Pancreas (tissue), 10 donors: ENCODE data around the gene PLIN3. TPM values are rescaled to one million over a fixed set of nuclear protein-coding genes. Genes with fewer than 3 reads are reported as not detected.
A peak's percentile ranks its signal among the peaks of the same experiment; 100 is the strongest.

Source experiments
- ATAC-seq, 4 donors: fragments of 200-7000 bp; cut with Tn5 transposase; one replicate each; pipeline versions ENCODE4 v1.8.0 to v1.9.1; 2020; ENCODE audit warnings: mild to moderate bottlenecking in 4 of 4, moderate library complexity in 4 of 4
- DNase-seq, 6 donors: peaks; one replicate each; pipeline ENCODE4 v3.0.0-alpha.2; 2020
- FAIRE-seq: peaks from 2 replicates; lab custom pipeline; 2012; peaks lifted over from hg19 to GRCh38; lab: Jason Lieb, UNC
- H3K27ac ChIP-seq, 4 donors: fragments of 200-600 bp; sonication (generic); 1 replicate in 3 of 4; 2 replicates in 1 of 4; pipeline versions ENCODE4 v1.5.0 to v1.8.0; 2020
- H3K27me3 ChIP-seq, 4 donors: fragments of 200-600 bp; one replicate each; pipeline ENCODE4 v1.8.0; 2021
- H3K36me3 ChIP-seq, 3 donors: fragments of 200-600 bp; sonication (generic) in 1 of 3; one replicate each; pipeline versions ENCODE4 v1.5.0 to v1.8.0; 2020 to 2021
- H3K4me1 ChIP-seq, 3 donors: fragments of 200-600 bp; one replicate each; pipeline ENCODE4 v1.8.0; 2021
- H3K4me3 ChIP-seq, 4 donors: fragments of 200-600 bp; sonication (generic) in 2 of 4; one replicate each; pipeline versions ENCODE4 v1.5.0 to v1.8.0; 2020 to 2021
- H3K9me3 ChIP-seq, 4 donors: fragments of 200-600 bp; one replicate each; pipeline ENCODE4 v1.8.0; 2021
- WGBS, 2 donors: extraction: QIAGEN DNeasy Blood & Tissue Kit; methylation state at CpG; one replicate each; pipeline ENCODE4 v1.1.7; 2013; 5-methylcytosine and 5-hydroxymethylcytosine counted together
- intact Hi-C, 3 donors: fragments of 100-400 bp; cut with DNase I; formaldehyde crosslinking; loops; one replicate each; pipeline versions ENCODE4 v1.11.1 to v1.14.2; 2022
- polyA plus RNA-seq, 2 donors: library from polyadenylated mRNA; stranded (reverse); fragments of 200-250 nt; gene quantifications; one replicate each; pipeline ENCODE4 v1.2.3, GENCODE V29; 2013
- total RNA-seq, 6 donors: library from RNA; stranded (reverse); fragmentation: NEBNext Ultra II Directional in 4 of 6; extraction: Animal tissue kit (Norgen Biotek cat#: 25700) in 4 of 6; gene quantifications; one replicate each; pipeline versions ENCODE4 v1.2.1 to v1.2.4, GENCODE V29; 2021 to 2023
- TF ChIP-seq, protein P1 (sequence below), 4 donors: fragments of 200-600 bp; sonication (generic) in 3 of 4; IDR thresholded peaks; one replicate each; pipeline versions ENCODE4 v1.5.0 to v1.8.0; 2021; ENCODE audit warnings: antibody characterized with exemption in 4 of 4
- donor health status: healthy with polysubstance abuse.
- donor health status: DM: no; HTN: no; CAD: no; lungs with moderate emphysema.
- donor health status: DM: no; HTN: no; CAD: no.
- donor health status: control.
- donor health status: control.
- donor health status: Bipolar disorder and iron deficiency.
- donor health status: DM: yes; HTN: yes; CAD: no.
- donor health status: DM: no; HTN: no; CAD: no.
- donor health status: DM: no; HTN: no; CAD: no.
- donor health status: DM: yes; HTN: yes; CAD: no.

Gene PLIN3
- total and polyA plus RNA-seq, 8 donors = 9.3 to 34.2 (median 13.0) TPM

DNA sequence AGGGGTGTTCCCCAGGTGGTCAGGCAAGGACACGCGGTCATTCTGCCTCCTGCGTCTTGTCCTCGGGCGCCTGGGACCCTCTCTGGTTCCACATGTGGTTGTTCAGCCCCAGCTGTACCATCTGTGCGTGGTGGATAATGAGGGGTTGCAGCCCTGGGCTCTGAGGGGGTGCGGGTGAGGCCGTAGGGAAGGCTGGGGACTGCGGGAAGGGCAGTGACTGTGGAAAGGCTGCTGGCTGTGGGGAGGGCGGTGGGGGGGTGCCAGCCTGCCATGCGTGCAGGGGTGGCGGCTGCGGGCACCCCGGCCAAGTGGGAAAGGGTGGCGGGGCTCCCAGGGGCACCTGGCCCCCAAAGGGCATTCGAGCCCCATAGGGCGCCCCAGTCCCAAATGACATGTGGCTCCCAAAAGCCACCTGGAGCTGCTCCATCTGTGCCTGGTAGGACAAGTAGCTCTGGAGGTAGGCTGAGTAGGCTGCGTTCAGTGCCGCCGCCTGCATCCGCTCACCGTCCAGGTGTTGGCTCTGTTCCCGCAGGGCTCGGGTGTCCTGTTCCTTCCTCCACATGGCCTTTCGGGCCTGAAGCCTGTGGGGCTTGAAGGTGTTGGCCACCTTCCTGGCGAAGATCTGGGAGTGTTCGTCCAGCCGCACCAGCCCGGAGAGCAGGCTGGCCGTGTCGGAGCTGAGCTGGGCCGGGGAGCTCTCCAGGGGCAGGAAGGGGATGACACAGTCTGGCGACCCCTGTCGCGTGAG lies 51.1 kb downstream of the PLIN3 start:
- no peak for ATAC-seq
- Histone ChIP-seq H3K4me1 (peaks cover 0 to 9% (median 0%) of the 10 kb centered on the region in 3 donors), H3K9me3 (no peaks in the 10 kb centered on the region), H3K36me3 (peaks cover 0 to 4% (median 0%) of the 10 kb centered on the region in 3 donors), H3K27me3 (no peaks in the 10 kb centered on the region), H3K4me3 (peak overlapping the region in 1 of 4 donors; percentile 27), H3K27ac (no peak overlapping the region)
- 93 to 94% methylated on average over 35 of the region's 35 CpGs for whole genome bisulfite sequencing, 2 donors
- peak in 3 of 6 donors; percentile 41 to 74 (median 52) for DNase-seq
- no peak for FAIRE-seq
- TF ChIP-seq, protein P1, sequence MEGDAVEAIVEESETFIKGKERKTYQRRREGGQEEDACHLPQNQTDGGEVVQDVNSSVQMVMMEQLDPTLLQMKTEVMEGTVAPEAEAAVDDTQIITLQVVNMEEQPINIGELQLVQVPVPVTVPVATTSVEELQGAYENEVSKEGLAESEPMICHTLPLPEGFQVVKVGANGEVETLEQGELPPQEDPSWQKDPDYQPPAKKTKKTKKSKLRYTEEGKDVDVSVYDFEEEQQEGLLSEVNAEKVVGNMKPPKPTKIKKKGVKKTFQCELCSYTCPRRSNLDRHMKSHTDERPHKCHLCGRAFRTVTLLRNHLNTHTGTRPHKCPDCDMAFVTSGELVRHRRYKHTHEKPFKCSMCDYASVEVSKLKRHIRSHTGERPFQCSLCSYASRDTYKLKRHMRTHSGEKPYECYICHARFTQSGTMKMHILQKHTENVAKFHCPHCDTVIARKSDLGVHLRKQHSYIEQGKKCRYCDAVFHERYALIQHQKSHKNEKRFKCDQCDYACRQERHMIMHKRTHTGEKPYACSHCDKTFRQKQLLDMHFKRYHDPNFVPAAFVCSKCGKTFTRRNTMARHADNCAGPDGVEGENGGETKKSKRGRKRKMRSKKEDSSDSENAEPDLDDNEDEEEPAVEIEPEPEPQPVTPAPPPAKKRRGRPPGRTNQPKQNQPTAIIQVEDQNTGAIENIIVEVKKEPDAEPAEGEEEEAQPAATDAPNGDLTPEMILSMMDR (IDR thresholded peaks at IDR 0.05) = no peak
- intact Hi-C loops = loop anchor here in 2 of 3 donors (10.0 kb wide), 2 partner anchors 208 to 218 kb away; no protein-coding TSS in a partner anchor

DNA sequence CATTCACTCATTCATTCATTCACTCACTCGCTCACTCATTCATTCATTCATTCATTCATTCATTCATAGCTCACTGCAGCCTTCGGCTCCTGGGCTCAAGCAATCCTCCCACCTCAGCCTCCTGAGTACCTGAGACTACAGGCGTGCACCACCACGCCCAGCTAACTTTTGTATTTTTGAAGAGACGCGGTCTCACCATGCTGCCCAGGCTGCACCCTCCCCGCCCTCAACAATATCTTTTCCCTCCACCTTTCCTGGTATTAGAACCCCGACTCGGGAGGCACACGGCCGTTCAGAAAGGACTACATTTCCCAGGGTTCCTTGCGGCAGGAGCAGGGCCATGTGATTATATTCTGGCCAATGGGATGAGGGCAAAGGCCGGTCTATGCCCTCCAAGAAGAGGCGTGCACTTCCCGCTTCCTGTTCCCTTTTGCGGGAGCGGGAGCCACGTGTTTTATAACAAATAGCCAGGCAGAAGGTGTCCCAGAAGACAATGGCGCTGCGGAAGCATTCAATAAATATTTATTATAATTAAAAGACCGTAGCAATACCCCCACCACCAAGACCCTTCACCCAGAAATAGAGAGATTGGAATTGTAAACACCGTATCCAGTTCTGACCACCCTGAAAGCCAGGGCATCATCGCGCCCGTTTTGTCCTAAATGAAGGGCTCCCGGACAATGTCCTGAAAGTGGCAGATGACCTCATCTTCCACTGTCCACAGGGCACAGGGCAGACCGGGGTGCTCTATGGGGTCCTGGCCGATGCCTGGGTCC lies 51.9 kb downstream of the PLIN3 start:
- Histone ChIP-seq H3K4me1 (peaks cover 0 to 9% (median 0%) of the 10 kb centered on the region in 3 donors), H3K27ac (no peak overlapping the region), H3K4me3 (peak overlapping the region in 2 of 4 donors; percentile 5 to 27), H3K9me3 (no peaks in the 10 kb centered on the region), H3K27me3 (no peaks in the 10 kb centered on the region), H3K36me3 (peaks cover 0 to 4% (median 0%) of the 10 kb centered on the region in 3 donors)
- 28 to 32% methylated on average over 28 of the region's 28 CpGs for WGBS, 2 donors
- DNase-seq (peak; percentile 80 to 92 (median 86)), FAIRE-seq (peak; percentile 81), ATAC-seq (peak; percentile 89 to 96 (median 93))
- TF ChIP-seq, protein P1 (IDR thresholded peaks at IDR 0.05) = no peak
- intact Hi-C loops = loop anchor here in 2 of 3 donors (10.0 kb wide), 2 partner anchors 209 to 219 kb away; no protein-coding TSS in a partner anchor

GRCh38 chr19:4814625-4815425 lies 52.6 kb downstream of the PLIN3 start:
- FAIRE-seq = no peak
- no peak overlapping the region for H3K27ac ChIP-seq
- WGBS, 2 donors = 55 to 64% methylated on average over 7 of the region's 7 CpGs

More at GRCh38 chr19:4814625-4815425, 52.6 kb downstream of the PLIN3 start:
- H3K9me3 ChIP-seq = no peaks in the 10 kb centered on the region
- H3K4me3 ChIP-seq = peak overlapping the region in 1 of 4 donors; percentile 27
- no peaks in the 10 kb centered on the region for H3K27me3 ChIP-seq
- DNase-seq (no peak), ATAC-seq (peak in 1 of 4 donors; percentile 1)
- H3K36me3 ChIP-seq = peaks cover 0 to 4% (median 0%) of the 10 kb centered on the region in 3 donors
- peaks cover 0 to 9% (median 0%) of the 10 kb centered on the region in 3 donors for H3K4me1 ChIP-seq
- TF ChIP-seq, protein P1 (IDR thresholded peaks at IDR 0.05) = no peak
- intact Hi-C loops = loop anchor here in 2 of 3 donors (5.0 to 10.0 kb wide), 4 partner anchors 37 to 220 kb away; no protein-coding TSS in a partner anchor
